ENCODE measurements around the gene WNT8B.

WNT8B gene

DNA sequence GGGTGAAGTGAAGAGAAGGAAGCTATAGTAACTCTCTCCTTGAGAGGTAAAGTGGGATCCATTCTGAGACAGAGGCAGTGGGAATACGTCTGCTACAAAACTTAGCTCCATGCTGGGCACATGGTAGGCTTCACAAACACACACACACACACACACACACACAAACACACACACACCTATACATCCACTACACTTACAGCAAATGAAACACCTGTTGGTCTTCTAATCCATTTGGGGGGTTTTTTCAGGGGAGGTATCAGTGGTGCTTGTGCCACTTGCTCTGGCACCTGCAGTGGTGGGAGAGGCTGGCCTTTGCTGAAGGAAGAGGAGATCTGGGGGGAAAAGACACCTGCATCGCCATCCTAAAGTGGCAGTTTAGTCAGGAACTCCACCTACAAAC, 42.4 kb downstream of the WNT8B start:
- TF ChIP-seq TAF1 (IDR thresholded peaks at IDR 0.05; ENCODE audit: borderline replicate concordance, insufficient read depth, low read length), result no peak
- no peak for TF ChIP-seq FOXP2 (optimal IDR thresholded peaks at IDR 0.05; ENCODE audit: borderline replicate concordance, extremely low read depth, extremely low read length, insufficient read depth)
- TF ChIP-seq POLR2AphosphoS5 (IDR thresholded peaks at IDR 0.05; ENCODE audit: low read depth, low read length), result no peak
- TF ChIP-seq, protein P1, sequence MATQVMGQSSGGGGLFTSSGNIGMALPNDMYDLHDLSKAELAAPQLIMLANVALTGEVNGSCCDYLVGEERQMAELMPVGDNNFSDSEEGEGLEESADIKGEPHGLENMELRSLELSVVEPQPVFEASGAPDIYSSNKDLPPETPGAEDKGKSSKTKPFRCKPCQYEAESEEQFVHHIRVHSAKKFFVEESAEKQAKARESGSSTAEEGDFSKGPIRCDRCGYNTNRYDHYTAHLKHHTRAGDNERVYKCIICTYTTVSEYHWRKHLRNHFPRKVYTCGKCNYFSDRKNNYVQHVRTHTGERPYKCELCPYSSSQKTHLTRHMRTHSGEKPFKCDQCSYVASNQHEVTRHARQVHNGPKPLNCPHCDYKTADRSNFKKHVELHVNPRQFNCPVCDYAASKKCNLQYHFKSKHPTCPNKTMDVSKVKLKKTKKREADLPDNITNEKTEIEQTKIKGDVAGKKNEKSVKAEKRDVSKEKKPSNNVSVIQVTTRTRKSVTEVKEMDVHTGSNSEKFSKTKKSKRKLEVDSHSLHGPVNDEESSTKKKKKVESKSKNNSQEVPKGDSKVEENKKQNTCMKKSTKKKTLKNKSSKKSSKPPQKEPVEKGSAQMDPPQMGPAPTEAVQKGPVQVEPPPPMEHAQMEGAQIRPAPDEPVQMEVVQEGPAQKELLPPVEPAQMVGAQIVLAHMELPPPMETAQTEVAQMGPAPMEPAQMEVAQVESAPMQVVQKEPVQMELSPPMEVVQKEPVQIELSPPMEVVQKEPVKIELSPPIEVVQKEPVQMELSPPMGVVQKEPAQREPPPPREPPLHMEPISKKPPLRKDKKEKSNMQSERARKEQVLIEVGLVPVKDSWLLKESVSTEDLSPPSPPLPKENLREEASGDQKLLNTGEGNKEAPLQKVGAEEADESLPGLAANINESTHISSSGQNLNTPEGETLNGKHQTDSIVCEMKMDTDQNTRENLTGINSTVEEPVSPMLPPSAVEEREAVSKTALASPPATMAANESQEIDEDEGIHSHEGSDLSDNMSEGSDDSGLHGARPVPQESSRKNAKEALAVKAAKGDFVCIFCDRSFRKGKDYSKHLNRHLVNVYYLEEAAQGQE (IDR thresholded peaks at IDR 0.05; ENCODE audit: insufficient read depth in 1 of 2, low read depth in 2 of 2, low read length in 2 of 2), result no peak
- no peak for TF ChIP-seq SIN3A (IDR thresholded peaks at IDR 0.05; ENCODE audit: borderline replicate concordance, insufficient read depth, low read length)

DNA sequence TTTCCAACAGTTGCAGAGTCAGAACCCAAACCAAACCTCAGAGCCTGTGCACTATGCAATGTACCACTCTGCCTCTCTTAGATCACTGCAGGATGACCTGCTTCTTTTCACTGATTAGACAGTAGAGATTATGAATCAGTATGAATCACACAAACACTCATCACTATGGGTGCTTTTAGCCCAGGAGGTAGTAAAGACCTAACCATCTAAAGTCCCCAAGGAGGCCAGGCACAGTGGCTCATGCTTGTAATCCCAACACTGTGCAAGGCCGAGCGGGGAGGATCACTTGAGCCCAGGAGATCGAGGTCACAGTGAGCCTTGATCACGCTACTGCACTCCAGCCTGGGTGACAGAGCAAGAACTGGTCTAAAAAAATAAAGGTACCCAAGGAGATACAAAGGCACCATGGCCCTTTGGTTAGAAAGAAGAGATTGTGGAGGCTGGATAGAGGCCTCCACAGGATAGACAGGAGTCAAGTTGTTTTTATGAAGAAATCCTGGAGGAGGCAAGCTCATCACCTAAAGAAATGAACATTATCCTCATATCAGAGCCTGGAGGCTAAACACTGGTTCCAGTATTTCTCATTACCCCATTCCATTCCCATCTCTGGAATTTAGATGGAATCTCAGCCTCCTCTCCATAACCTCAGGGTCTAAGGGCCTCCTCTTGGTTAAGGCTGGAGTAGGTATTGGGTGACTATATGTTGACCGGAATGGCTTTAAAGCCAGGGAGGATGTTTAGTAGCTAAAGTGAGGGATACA, 44.0 kb downstream of the WNT8B start:
- TF ChIP-seq TAF1 (IDR thresholded peaks at IDR 0.05; ENCODE audit: borderline replicate concordance, insufficient read depth, low read length) (no peak), POLR2AphosphoS5 (IDR thresholded peaks at IDR 0.05; ENCODE audit: low read depth, low read length) (no peak), SIN3A (IDR thresholded peaks at IDR 0.05; ENCODE audit: borderline replicate concordance, insufficient read depth, low read length) (no peak), FOXP2 (optimal IDR thresholded peaks at IDR 0.05; ENCODE audit: borderline replicate concordance, extremely low read depth, extremely low read length, insufficient read depth) (no peak)
- TF ChIP-seq, protein P1 (IDR thresholded peaks at IDR 0.05; ENCODE audit: insufficient read depth in 1 of 2, low read depth in 2 of 2, low read length in 2 of 2), result no peak

DNA sequence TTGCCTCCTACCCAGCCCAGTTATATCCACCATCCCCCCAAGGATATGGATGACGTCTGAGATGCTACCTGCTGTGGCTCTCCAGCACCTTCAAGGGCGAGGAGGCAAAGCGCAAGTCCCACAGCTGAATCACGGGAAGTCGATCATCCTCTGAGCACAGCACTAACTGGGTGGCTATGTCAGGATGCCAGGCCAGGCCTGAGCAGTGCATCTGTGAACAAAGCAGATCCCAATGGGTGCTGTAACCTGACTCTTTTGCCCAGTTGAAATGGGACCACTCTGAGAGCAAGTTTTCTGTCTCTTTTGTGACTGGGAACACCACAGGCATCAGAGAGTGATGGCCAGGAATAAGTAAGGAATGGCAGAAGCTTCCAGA, 44.5 kb downstream of the WNT8B start:
- TF ChIP-seq POLR2AphosphoS5 (IDR thresholded peaks at IDR 0.05; ENCODE audit: low read depth, low read length) (no peak), TAF1 (IDR thresholded peaks at IDR 0.05; ENCODE audit: borderline replicate concordance, insufficient read depth, low read length) (no peak)

DNA sequence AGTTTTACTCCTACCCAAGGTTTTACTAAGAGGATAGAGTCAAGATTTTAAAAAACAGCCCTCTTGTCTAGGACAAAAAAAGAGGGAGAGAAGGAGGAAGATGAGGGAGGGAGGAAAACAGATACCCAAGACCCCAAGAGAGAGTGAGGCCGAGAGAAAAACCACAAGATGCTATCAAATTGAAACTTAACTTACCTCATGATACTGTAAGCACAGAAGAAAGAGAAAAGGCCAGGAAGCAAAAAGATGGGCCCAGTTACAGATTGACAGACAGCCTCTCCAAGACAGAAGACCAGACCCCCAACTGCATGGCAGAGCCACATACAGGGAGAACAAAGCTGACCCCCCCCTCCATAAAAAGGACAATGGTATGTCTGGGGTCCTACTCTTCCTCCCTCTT, 45.5 kb downstream of the WNT8B start:
- TF ChIP-seq POLR2AphosphoS5 (IDR thresholded peaks at IDR 0.05; ENCODE audit: low read depth, low read length), result no peak

DNA sequence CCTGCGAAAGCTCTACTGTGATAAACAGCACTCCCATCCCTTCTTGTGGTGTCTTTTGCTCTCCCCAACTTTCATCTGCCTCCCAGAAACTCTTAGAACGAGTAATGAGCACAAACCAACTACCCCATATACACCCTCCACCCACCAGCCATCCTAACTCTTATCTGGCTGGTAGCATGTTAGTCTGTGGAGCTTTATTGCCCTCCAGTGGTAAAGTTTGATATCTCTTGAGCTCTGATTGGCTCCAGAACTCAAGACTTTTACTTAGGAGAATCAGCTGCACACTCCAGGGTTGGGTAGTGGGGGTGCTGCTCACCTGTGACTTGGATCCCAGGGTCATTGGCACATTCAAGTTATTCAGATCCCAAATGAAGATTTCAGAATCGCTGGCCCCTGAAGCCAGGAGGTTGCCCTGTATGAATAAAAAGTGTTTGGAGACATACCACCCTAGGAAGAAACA, 45.9 kb downstream of the WNT8B start:
- no peak for TF ChIP-seq TAF1 (IDR thresholded peaks at IDR 0.05; ENCODE audit: borderline replicate concordance, insufficient read depth, low read length)
- no peak for TF ChIP-seq FOXP2 (optimal IDR thresholded peaks at IDR 0.05; ENCODE audit: borderline replicate concordance, extremely low read depth, extremely low read length, insufficient read depth)
- no peak for TF ChIP-seq POLR2AphosphoS5 (IDR thresholded peaks at IDR 0.05; ENCODE audit: low read depth, low read length)
- TF ChIP-seq, protein P1 (IDR thresholded peaks at IDR 0.05; ENCODE audit: insufficient read depth in 1 of 2, low read depth in 2 of 2, low read length in 2 of 2), result no peak
- TF ChIP-seq SIN3A (IDR thresholded peaks at IDR 0.05; ENCODE audit: borderline replicate concordance, insufficient read depth, low read length), result no peak

DNA sequence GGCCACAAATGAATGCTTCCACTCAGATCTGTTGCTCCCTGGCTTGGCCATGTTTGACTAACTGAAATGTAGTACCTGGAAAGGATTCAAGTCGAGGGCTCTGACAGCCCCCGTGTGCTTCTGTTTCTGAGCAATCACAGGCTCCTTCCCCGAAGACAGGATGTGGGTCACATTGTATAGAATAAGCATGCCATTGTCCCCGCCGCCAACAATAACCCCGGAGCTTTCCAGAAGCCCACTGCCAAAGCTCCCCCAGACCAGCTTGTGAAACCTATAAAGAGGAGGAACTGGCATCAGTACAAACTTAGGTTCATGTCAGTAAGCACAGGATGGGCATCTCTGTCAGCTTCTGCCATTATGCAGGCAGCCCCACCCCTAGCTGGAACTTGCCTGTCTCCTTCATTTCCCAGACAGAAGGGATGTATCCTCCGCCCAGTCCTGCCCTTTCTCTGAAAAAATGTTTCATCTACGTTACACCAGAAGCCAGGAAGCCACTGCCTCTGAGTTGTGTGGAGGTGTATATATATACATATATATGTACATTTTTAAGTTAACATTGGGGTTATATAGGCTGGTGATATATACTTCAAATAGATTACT, 46.5 kb downstream of the WNT8B start:
- TF ChIP-seq FOXP2 (optimal IDR thresholded peaks at IDR 0.05; ENCODE audit: borderline replicate concordance, extremely low read depth, extremely low read length, insufficient read depth) (no peak), TAF1 (IDR thresholded peaks at IDR 0.05; ENCODE audit: borderline replicate concordance, insufficient read depth, low read length) (no peak), SIN3A (IDR thresholded peaks at IDR 0.05; ENCODE audit: borderline replicate concordance, insufficient read depth, low read length) (no peak), POLR2AphosphoS5 (IDR thresholded peaks at IDR 0.05; ENCODE audit: low read depth, low read length) (no peak)
- TF ChIP-seq, protein P1 (IDR thresholded peaks at IDR 0.05; ENCODE audit: insufficient read depth in 1 of 2, low read depth in 2 of 2, low read length in 2 of 2), result no peak
